SW480 (cell line): ENCODE results near the gene ANK3.
A peak's percentile ranks its signal among the peaks of the same experiment; 100 is the strongest.

ENCODE experiments used
- DNase-seq: peaks from one replicate; pipeline ENCODE4 v3.0.0-alpha.2; 2016; ENCODE audit warnings: low spot score

ANK3 gene

GRCh38 chr10:60138842-60139241, 250.8 kb downstream of the ANK3 start:
- DNase-seq = no peak

GRCh38 chr10:60138026-60138425, 251.6 kb downstream of the ANK3 start:
- no peak for DNase-seq

- DNase-seq = no peak
Measured at GRCh38 chr10:60137292-60137992, 252.2 kb downstream of the ANK3 start.

- no peak for DNase-seq
Measured at GRCh38 chr10:60135020-60135419, 254.7 kb downstream of the ANK3 start.

- DNase-seq = no peak
Measured at GRCh38 chr10:60134548-60134947, 255.1 kb downstream of the ANK3 start.

- no peak for DNase-seq
Measured at GRCh38 chr10:60130130-60130579, 259.5 kb downstream of the ANK3 start.

GRCh38 chr10:60125895-60126294, 263.8 kb downstream of the ANK3 start:
- DNase-seq = no peak

- no peak for DNase-seq
Measured at GRCh38 chr10:60124536-60124935, 265.1 kb downstream of the ANK3 start.

GRCh38 chr10:60123668-60124067, 266.0 kb downstream of the ANK3 start:
- no peak for DNase-seq

- DNase-seq = no peak
Measured at GRCh38 chr10:60123172-60123571, 266.5 kb downstream of the ANK3 start.

- DNase-seq = no peak
Measured at GRCh38 chr10:60122190-60122589, 267.5 kb downstream of the ANK3 start.

GRCh38 chr10:60114765-60115586, 274.7 kb downstream of the ANK3 start:
- peak; percentile 6 for DNase-seq

GRCh38 chr10:60110739-60111138, 278.9 kb downstream of the ANK3 start:
- DNase-seq = no peak

GRCh38 chr10:60107308-60107976, 282.2 kb downstream of the ANK3 start:
- no peak for DNase-seq

GRCh38 chr10:60105295-60105695, 284.4 kb downstream of the ANK3 start:
- no peak for DNase-seq

GRCh38 chr10:60101821-60102220, 287.9 kb downstream of the ANK3 start:
- DNase-seq = no peak

- peak; percentile 26 for DNase-seq
Measured at GRCh38 chr10:60099998-60100747, 289.5 kb downstream of the ANK3 start.

- DNase-seq = no peak
Measured at GRCh38 chr10:60098677-60099601, 290.7 kb downstream of the ANK3 start.

GRCh38 chr10:60096761-60097513, 292.7 kb downstream of the ANK3 start:
- no peak for DNase-seq

GRCh38 chr10:60093317-60093716, 296.4 kb downstream of the ANK3 start:
- DNase-seq = no peak
